Subcutaneous abdominal adipose tissue (tissue), 5 donors: Measurements from ENCODE around the gene ARRDC1.

ENCODE experiments used
- H3K27ac ChIP-seq: one replicate; pipeline ENCODE4 v1.7.0; 2013; ENCODE audit warnings: low read depth, mild to moderate bottlenecking, inconsistent platforms, low read length, moderate library complexity
- H3K27me3 ChIP-seq, 5 donors: one replicate each; pipeline ENCODE4 v1.7.0; 2013; ENCODE audit warnings: low read length in 5 of 5, inconsistent platforms in 1 of 5; ENCODE audit not compliant: control insufficient read depth in 5 of 5, insufficient read depth in 4 of 5
- H3K36me3 ChIP-seq, 5 donors: one replicate each; pipeline ENCODE4 v1.7.0; 2013; ENCODE audit warnings: low read length in 5 of 5; ENCODE audit not compliant: control insufficient read depth in 5 of 5, insufficient read depth in 5 of 5
- H3K4me1 ChIP-seq, 5 donors: one replicate each; pipeline ENCODE4 v1.7.0; 2013; ENCODE audit warnings: low read length in 5 of 5, mild to moderate bottlenecking in 3 of 5, moderate library complexity in 1 of 5; ENCODE audit not compliant: control insufficient read depth in 5 of 5, insufficient read depth in 5 of 5
- H3K4me3 ChIP-seq, 5 donors: one replicate each; pipeline ENCODE4 v1.7.0; 2013; ENCODE audit warnings: low read length in 5 of 5, low read depth in 1 of 5
- H3K9ac ChIP-seq, 5 donors: one replicate each; pipeline ENCODE4 v1.7.0; 2013; ENCODE audit warnings: low read length in 5 of 5, mild to moderate bottlenecking in 4 of 5, moderate library complexity in 3 of 5
- H3K9me3 ChIP-seq, 5 donors: one replicate each; pipeline ENCODE4 v1.7.0; 2013; ENCODE audit warnings: low read length in 5 of 5; ENCODE audit not compliant: control insufficient read depth in 5 of 5
- donor health status: healthy.
- donor health status: healthy.
- donor health status: healthy.
- donor health status: healthy.
- donor health status: healthy.

ARRDC1 gene

DNA sequence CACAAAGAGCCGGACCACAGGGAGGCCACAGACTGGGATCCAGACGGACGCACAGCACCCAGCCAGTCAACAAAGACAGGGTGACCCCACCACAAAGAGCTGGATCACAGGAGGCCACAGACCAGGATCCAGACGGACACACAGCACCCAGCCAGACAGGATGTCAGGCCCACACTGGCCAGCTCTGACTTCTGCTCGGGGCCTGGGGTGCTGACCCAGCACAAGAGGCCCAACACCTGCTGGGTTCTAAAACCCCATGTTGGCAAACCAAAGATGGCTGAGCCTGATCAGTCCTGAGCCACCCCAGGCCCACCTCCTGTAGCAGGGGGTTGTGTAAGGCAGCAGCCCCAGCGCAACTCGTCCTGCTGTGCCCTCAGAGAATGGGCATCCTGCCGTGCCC, 21.5 kb upstream of the ARRDC1 start:
- Histone ChIP-seq H3K27me3 (no peaks in the 10 kb centered on the region), H3K9ac (no peak overlapping the region), H3K36me3 (peaks cover 0 to 67% (median 55%) of the 10 kb centered on the region in 5 donors), H3K4me1 (peaks cover 0 to 17% (median 11%) of the 10 kb centered on the region in 5 donors), H3K27ac (no peak overlapping the region), H3K9me3 (no peaks in the 10 kb centered on the region), H3K4me3 (no peak overlapping the region)

- no peak overlapping the region for H3K27ac ChIP-seq
- no peaks in the 10 kb centered on the region for H3K27me3 ChIP-seq
- peaks cover 2 to 20% (median 17%) of the 10 kb centered on the region in 5 donors for H3K4me1 ChIP-seq
- H3K9ac ChIP-seq = no peak overlapping the region
- no peak overlapping the region for H3K4me3 ChIP-seq
- H3K9me3 ChIP-seq = no peaks in the 10 kb centered on the region
- H3K36me3 ChIP-seq = peaks cover 0 to 59% (median 45%) of the 10 kb centered on the region in 5 donors
These were observed 18.6 kb upstream of the ARRDC1 start for GRCh38 chr9:137586854-137587253.

- H3K4me1 ChIP-seq = peaks cover 2 to 20% (median 17%) of the 10 kb centered on the region in 5 donors
- H3K36me3 ChIP-seq = peaks cover 0 to 44% (median 33%) of the 10 kb centered on the region in 5 donors
- H3K9me3 ChIP-seq = no peaks in the 10 kb centered on the region
- H3K4me3 ChIP-seq = no peak overlapping the region
- no peaks in the 10 kb centered on the region for H3K27me3 ChIP-seq
- H3K9ac ChIP-seq = peak overlapping the region in 1 of 5 donors; percentile 86
- H3K27ac ChIP-seq = no peak overlapping the region
These were observed 17.2 kb upstream of the ARRDC1 start for GRCh38 chr9:137588311-137588710.

GRCh38 chr9:137588891-137589290, 16.6 kb upstream of the ARRDC1 start:
- Histone ChIP-seq H3K9ac (peak overlapping the region in 2 of 5 donors; percentile 85 to 86), H3K9me3 (no peaks in the 10 kb centered on the region), H3K4me1 (peaks cover 2 to 20% (median 17%) of the 10 kb centered on the region in 5 donors), H3K36me3 (peaks cover 0 to 39% (median 29%) of the 10 kb centered on the region in 5 donors), H3K4me3 (peak overlapping the region in 3 of 5 donors; percentile 67 to 79 (median 78)), H3K27me3 (no peaks in the 10 kb centered on the region), H3K27ac (no peak overlapping the region)

- Histone ChIP-seq H3K4me1 (peaks cover 2 to 20% (median 17%) of the 10 kb centered on the region in 5 donors), H3K27me3 (no peaks in the 10 kb centered on the region), H3K9me3 (no peaks in the 10 kb centered on the region), H3K4me3 (peak overlapping the region; percentile 63 to 79 (median 67)), H3K9ac (peak overlapping the region; percentile 56 to 86 (median 81)), H3K27ac (no peak overlapping the region), H3K36me3 (peaks cover 0 to 32% (median 23%) of the 10 kb centered on the region in 5 donors)
These were observed 15.9 kb upstream of the ARRDC1 start for GRCh38 chr9:137589441-137590122.

- Histone ChIP-seq H3K27ac (no peak overlapping the region), H3K4me1 (peaks cover 2 to 20% (median 17%) of the 10 kb centered on the region in 5 donors), H3K27me3 (no peaks in the 10 kb centered on the region), H3K36me3 (peaks cover 0 to 31% (median 23%) of the 10 kb centered on the region in 5 donors), H3K9me3 (no peaks in the 10 kb centered on the region), H3K9ac (no peak overlapping the region), H3K4me3 (peak overlapping the region in 4 of 5 donors; percentile 63 to 79 (median 72))
These were observed 15.4 kb upstream of the ARRDC1 start for GRCh38 chr9:137590123-137590468.

DNA sequence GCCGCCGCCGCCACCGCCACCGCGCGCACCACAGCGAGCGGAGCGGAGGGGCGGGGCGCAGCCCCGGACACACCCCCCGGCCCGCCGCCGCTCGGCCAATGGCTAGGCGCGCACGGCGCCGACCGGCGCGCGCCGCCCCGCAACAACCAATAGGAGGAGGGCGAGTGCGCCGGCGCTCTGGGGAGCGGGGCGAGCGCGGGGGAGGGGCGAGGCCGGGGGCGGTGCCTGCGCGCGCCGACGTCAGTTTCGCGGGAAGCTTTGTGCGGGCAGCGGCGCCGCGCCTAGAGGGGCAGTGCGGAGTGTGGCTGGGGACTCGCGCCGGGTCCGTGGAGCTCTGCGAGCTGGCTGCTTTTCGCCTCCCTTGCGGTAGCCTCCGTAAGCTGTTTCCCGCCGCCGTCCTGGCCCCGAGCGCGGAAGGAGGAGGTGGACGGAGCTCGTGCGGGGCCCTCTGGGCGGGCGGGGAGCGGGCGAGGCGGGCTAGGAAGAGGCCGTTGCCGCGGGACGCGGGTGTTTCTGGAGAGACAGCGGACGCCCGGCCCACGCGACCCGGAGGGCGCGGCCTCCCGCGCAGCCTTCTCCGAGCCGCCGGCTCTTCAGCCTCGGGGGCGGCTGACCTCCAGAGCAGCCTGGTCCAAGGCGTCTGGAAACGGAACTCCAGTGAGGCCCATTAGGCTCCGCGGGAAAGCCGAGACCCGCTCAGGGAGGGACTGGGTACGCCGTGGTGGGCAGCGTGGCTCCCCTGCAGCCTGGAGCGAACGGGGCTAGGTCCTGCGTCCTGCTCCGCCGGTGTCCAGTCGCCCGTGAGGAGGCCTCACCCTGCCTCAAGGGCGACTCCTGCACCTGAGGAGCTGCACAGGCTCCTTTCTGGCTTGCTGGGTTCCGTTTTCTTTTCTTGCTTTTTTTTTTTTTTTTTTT, 14.8 kb upstream of the ARRDC1 start, which contains the start of gene ZMYND19:
ZMYND19 (minus strand) TSS at position 44 of the 915 bp plus-strand sequence. CDS start 249 bp downstream, outside the sequence.
- peaks cover 0 to 27% (median 19%) of the 10 kb centered on the region in 5 donors for H3K36me3 ChIP-seq
- H3K27me3 ChIP-seq = no peaks in the 10 kb centered on the region
- H3K9ac ChIP-seq = peak within 1 kb of the TSS; percentile 56 to 86 (median 81)
- H3K4me3 ChIP-seq = peak within 1 kb of the TSS; percentile 66 to 83 (median 74)
- no peaks in the 10 kb centered on the region for H3K9me3 ChIP-seq
- H3K27ac ChIP-seq = no peak within 1 kb of the TSS
- H3K4me1 ChIP-seq = peaks cover 2 to 20% (median 17%) of the 10 kb centered on the region in 5 donors

DNA sequence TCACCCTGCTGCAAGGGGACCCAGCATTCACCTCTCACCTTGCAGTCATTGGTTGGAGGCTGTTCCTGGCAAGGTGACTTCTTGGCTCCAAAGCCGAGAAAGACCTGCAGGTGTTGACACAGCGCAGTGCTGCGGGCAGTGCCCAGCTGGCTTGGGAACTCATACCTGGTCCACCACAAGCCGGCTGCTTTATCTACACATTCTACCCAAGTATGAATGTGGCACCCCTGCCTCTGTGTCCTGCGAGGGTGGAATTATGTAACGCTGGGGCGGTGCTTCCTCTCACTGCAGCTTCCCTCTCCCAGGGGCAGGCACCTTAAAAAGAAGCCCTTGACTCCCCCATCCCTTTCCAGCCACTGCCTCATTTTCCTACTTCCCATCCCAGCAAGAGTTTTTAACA, 12.7 kb upstream of the ARRDC1 start:
- Histone ChIP-seq H3K36me3 (peaks cover 0 to 6% (median 2%) of the 10 kb centered on the region in 5 donors), H3K9me3 (no peaks in the 10 kb centered on the region), H3K4me1 (peaks cover 2 to 20% (median 17%) of the 10 kb centered on the region in 5 donors), H3K9ac (peak overlapping the region in 1 of 5 donors; percentile 21), H3K27me3 (no peaks in the 10 kb centered on the region), H3K4me3 (no peak overlapping the region), H3K27ac (no peak overlapping the region)

DNA sequence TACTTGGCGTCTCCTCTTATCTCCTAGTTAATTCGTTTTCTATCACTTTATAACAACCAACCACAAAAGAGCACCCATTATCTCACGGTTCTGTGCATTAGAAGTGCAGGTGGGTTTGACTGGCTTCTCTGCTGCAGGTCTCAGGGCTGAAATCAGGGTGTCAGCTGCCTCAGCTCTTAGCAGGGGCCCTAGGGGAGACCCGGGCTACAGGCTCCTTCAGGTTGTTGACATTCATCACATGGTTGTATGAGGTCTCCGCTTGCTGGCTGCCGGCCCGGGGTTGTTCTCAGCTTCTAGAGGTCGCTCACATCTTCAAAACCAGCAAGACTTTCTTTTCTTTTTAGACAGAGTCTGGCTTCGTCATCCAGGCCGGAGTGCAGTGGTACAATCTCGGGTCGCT, 12.3 kb upstream of the ARRDC1 start:
- Histone ChIP-seq H3K4me3 (no peak overlapping the region), H3K27me3 (no peaks in the 10 kb centered on the region), H3K36me3 (peaks cover 0 to 3% (median under 1%) of the 10 kb centered on the region in 5 donors), H3K27ac (no peak overlapping the region), H3K9ac (peak overlapping the region in 1 of 5 donors; percentile 21), H3K4me1 (peaks cover 2 to 20% (median 17%) of the 10 kb centered on the region in 5 donors), H3K9me3 (no peaks in the 10 kb centered on the region)
